ENCODE data around the gene ATG5.

The ATG5 gene

GRCh38 chr6:106185615-106186014 is 139.9 kb downstream of the ATG5 start:
- Histone ChIP-seq H3K4me3 (ENCODE audit: insufficient read depth, low read length, poor library complexity, severe bottlenecking) (no peak overlapping the region), H3F3A (ENCODE audit: insufficient read depth) (no peaks in the 10 kb centered on the region), H3K9ac (ENCODE audit: low read length) (no peak overlapping the region), H3K9me2 (replicated peaks; ENCODE audit: insufficient read depth, low read length) (no peaks in the 10 kb centered on the region), H4K20me1 (ENCODE audit: low read depth, low read length) (no peaks in the 10 kb centered on the region), H2AFZ (ENCODE audit: low read depth, low read length, severe bottlenecking) (no peak overlapping the region), H3K4me2 (ENCODE audit: low read depth, low read length, poor library complexity, severe bottlenecking) (no peak overlapping the region), H3K27me3 (ENCODE audit: low read length) (no peaks in the 10 kb centered on the region), H3K27ac (ENCODE audit: low read depth, low read length) (no peak overlapping the region), H3K79me2 (ENCODE audit: insufficient read depth, low read length) (no peaks in the 10 kb centered on the region), H3K9me3 (ENCODE audit: insufficient read depth, low read length) (no peaks in the 10 kb centered on the region), H3K36me3 (ENCODE audit: low read length) (0 out of 2 replicates have a peak, but pooled peaks cover 4% of the 10 kb centered on the region)
- TF ChIP-seq CTCF (IDR thresholded peaks at IDR 0.05; ENCODE audit: insufficient read depth, low read length, poor library complexity, severe bottlenecking) (no peak), EZH2phosphoT487 (conservative IDR thresholded peaks at IDR 0.05; ENCODE audit: low read length) (no peak)

- Histone ChIP-seq H3F3A (ENCODE audit: insufficient read depth) (no peaks in the 10 kb centered on the region), H4K20me1 (ENCODE audit: low read depth, low read length) (no peaks in the 10 kb centered on the region), H3K79me2 (ENCODE audit: insufficient read depth, low read length) (no peaks in the 10 kb centered on the region), H3K4me3 (ENCODE audit: insufficient read depth, low read length, poor library complexity, severe bottlenecking) (no peak overlapping the region), H3K9ac (ENCODE audit: low read length) (no peak overlapping the region), H2AFZ (ENCODE audit: low read depth, low read length, severe bottlenecking) (no peak overlapping the region), H3K36me3 (ENCODE audit: low read length) (0 out of 2 replicates have a peak, but pooled peaks cover 4% of the 10 kb centered on the region), H3K9me3 (ENCODE audit: insufficient read depth, low read length) (no peaks in the 10 kb centered on the region), H3K27me3 (ENCODE audit: low read length) (no peaks in the 10 kb centered on the region), H3K4me2 (ENCODE audit: low read depth, low read length, poor library complexity, severe bottlenecking) (no peak overlapping the region), H3K27ac (ENCODE audit: low read depth, low read length) (no peak overlapping the region), H3K9me2 (replicated peaks; ENCODE audit: insufficient read depth, low read length) (no peaks in the 10 kb centered on the region)
- TF ChIP-seq CTCF (IDR thresholded peaks at IDR 0.05; ENCODE audit: insufficient read depth, low read length, poor library complexity, severe bottlenecking): no peak
- TF ChIP-seq EZH2phosphoT487 (conservative IDR thresholded peaks at IDR 0.05; ENCODE audit: low read length): no peak
Measured at GRCh38 chr6:106184629-106185028, 140.9 kb downstream of the ATG5 start.

GRCh38 chr6:106183430-106183829 is 142.1 kb downstream of the ATG5 start:
- Histone ChIP-seq H3K9me3 (ENCODE audit: insufficient read depth, low read length) (no peaks in the 10 kb centered on the region), H3K9ac (ENCODE audit: low read length) (no peak overlapping the region), H3K4me2 (ENCODE audit: low read depth, low read length, poor library complexity, severe bottlenecking) (no peak overlapping the region), H3K79me2 (ENCODE audit: insufficient read depth, low read length) (no peaks in the 10 kb centered on the region), H3K27me3 (ENCODE audit: low read length) (no peaks in the 10 kb centered on the region), H3K9me2 (replicated peaks; ENCODE audit: insufficient read depth, low read length) (no peaks in the 10 kb centered on the region), H3F3A (ENCODE audit: insufficient read depth) (no peaks in the 10 kb centered on the region), H3K36me3 (ENCODE audit: low read length) (0 out of 2 replicates have a peak, but pooled peaks cover 4% of the 10 kb centered on the region), H3K4me3 (ENCODE audit: insufficient read depth, low read length, poor library complexity, severe bottlenecking) (no peak overlapping the region), H4K20me1 (ENCODE audit: low read depth, low read length) (no peaks in the 10 kb centered on the region), H3K27ac (ENCODE audit: low read depth, low read length) (no peak overlapping the region), H2AFZ (ENCODE audit: low read depth, low read length, severe bottlenecking) (no peak overlapping the region)
- no peak for TF ChIP-seq EZH2phosphoT487 (conservative IDR thresholded peaks at IDR 0.05; ENCODE audit: low read length)
- no peak for TF ChIP-seq CTCF (IDR thresholded peaks at IDR 0.05; ENCODE audit: insufficient read depth, low read length, poor library complexity, severe bottlenecking)

Measured in SU-DHL-6 (cell line).